Endothelial cell (in vitro differentiated cells): Measurements from ENCODE around the gene CA10. TPM values are rescaled to one million over a fixed set of nuclear protein-coding genes. Genes with fewer than 3 reads are reported as not detected.

ENCODE experiments used
- DNase-seq: peaks from one replicate; pipeline ENCODE4 v3.0.0; 2021; ENCODE audit warnings: low spot score
- H3K27ac Mint-ChIP-seq: one replicate; pipeline ENCODE4 v1.8.0; 2021; ENCODE audit warnings: mixed read lengths, inconsistent platforms; ENCODE audit not compliant: unreplicated experiment
- H3K27me3 Mint-ChIP-seq: one replicate; pipeline ENCODE4 v1.8.0; 2021; ENCODE audit warnings: mild to moderate bottlenecking, moderate library complexity, mixed read lengths, inconsistent platforms; ENCODE audit not compliant: unreplicated experiment
- H3K36me3 Mint-ChIP-seq: one replicate; pipeline ENCODE4 v1.8.0; 2021; ENCODE audit warnings: mild to moderate bottlenecking, low read depth, mixed read lengths, inconsistent platforms; ENCODE audit not compliant: unreplicated experiment
- H3K4me1 Mint-ChIP-seq: one replicate; pipeline ENCODE4 v1.8.0; 2021; ENCODE audit warnings: mild to moderate bottlenecking, mixed read lengths, inconsistent platforms; ENCODE audit not compliant: unreplicated experiment
- H3K4me3 Mint-ChIP-seq: one replicate; pipeline ENCODE4 v1.8.0; 2021; ENCODE audit warnings: mild to moderate bottlenecking, mixed read lengths, inconsistent platforms; ENCODE audit not compliant: unreplicated experiment
- H3K9me3 Mint-ChIP-seq: one replicate; pipeline ENCODE4 v1.8.0; 2021; ENCODE audit warnings: mixed read lengths, inconsistent platforms; ENCODE audit not compliant: unreplicated experiment
- CTCF ChIP-seq: fragments of 200-600 bp; sonication (generic); IDR thresholded peaks from one replicate; pipeline ENCODE4 v1.5.0; 2021; ENCODE audit warnings: antibody characterized with exemption; ENCODE audit not compliant: unreplicated experiment
- total RNA-seq: library from RNA; stranded (reverse); fragmentation: NEBNext Ultra II Directional; extraction: Animal tissue kit (Norgen Biotek cat#: 25700); gene quantifications from one replicate; pipeline ENCODE4 v1.2.1, GENCODE V29; 2021; ENCODE audit not compliant: unreplicated experiment

CA10 gene
- total RNA-seq, 1 donor from 2014 or later, result not detected

GRCh38 chr17:51763058-51763457, 395.5 kb downstream of the CA10 start:
- DNase-seq, result no peak
- TF ChIP-seq CTCF, result no peak
- Mint-ChIP-seq H3K4me1 (no peaks in the 10 kb centered on the region), H3K4me3 (no peak overlapping the region), H3K9me3 (no peaks in the 10 kb centered on the region), H3K27ac (no peak overlapping the region), H3K36me3 (no peaks in the 10 kb centered on the region), H3K27me3 (peaks cover 2% of the 10 kb centered on the region)

GRCh38 chr17:51761105-51761504, 397.4 kb downstream of the CA10 start:
- H3K27me3 Mint-ChIP-seq, result peaks cover 2% of the 10 kb centered on the region
- no peak overlapping the region for H3K27ac Mint-ChIP-seq
- H3K9me3 Mint-ChIP-seq, result no peaks in the 10 kb centered on the region
- no peak for DNase-seq
- no peak for TF ChIP-seq CTCF
- no peaks in the 10 kb centered on the region for H3K36me3 Mint-ChIP-seq
- no peak overlapping the region for H3K4me3 Mint-ChIP-seq
- H3K4me1 Mint-ChIP-seq, result no peaks in the 10 kb centered on the region

- Mint-ChIP-seq H3K36me3 (no peaks in the 10 kb centered on the region), H3K4me3 (no peak overlapping the region), H3K4me1 (no peaks in the 10 kb centered on the region), H3K9me3 (no peaks in the 10 kb centered on the region), H3K27ac (no peak overlapping the region), H3K27me3 (peaks cover 2% of the 10 kb centered on the region)
- no peak for DNase-seq
- no peak for TF ChIP-seq CTCF
Measured at GRCh38 chr17:51759260-51759659, 399.3 kb downstream of the CA10 start.

GRCh38 chr17:51751072-51751471, 407.4 kb downstream of the CA10 start:
- DNase-seq, result no peak
- Mint-ChIP-seq H3K36me3 (no peaks in the 10 kb centered on the region), H3K27ac (no peak overlapping the region), H3K4me1 (no peaks in the 10 kb centered on the region), H3K4me3 (no peak overlapping the region), H3K27me3 (no peaks in the 10 kb centered on the region), H3K9me3 (no peaks in the 10 kb centered on the region)
- TF ChIP-seq CTCF, result no peak

GRCh38 chr17:51748749-51749604, 409.5 kb downstream of the CA10 start:
- H3K4me3 Mint-ChIP-seq, result no peak overlapping the region
- H3K27ac Mint-ChIP-seq, result no peak overlapping the region
- TF ChIP-seq CTCF, result no peak
- no peaks in the 10 kb centered on the region for H3K9me3 Mint-ChIP-seq
- no peaks in the 10 kb centered on the region for H3K36me3 Mint-ChIP-seq
- H3K27me3 Mint-ChIP-seq, result no peaks in the 10 kb centered on the region
- no peak for DNase-seq
- H3K4me1 Mint-ChIP-seq, result no peaks in the 10 kb centered on the region
